HEK293 (cell line): ENCODE data around the gene IFNE.

Source experiments
- CTCF ChIA-PET: fragments of 350-600 bp; formaldehyde crosslinking; extraction: SDS; loops from one replicate; lab custom pipeline; 2021; ENCODE audit warnings: antibody characterized with exemption; lab: Yijun Ruan, JAX
- POLR2A ChIA-PET: fragments of 300-600 bp; formaldehyde crosslinking; extraction: SDS; loops from one replicate; lab custom pipeline; 2020; ENCODE audit warnings: antibody characterized with exemption, inconsistent platforms; lab: Yijun Ruan, JAX
- H3K27ac ChIP-seq: fragments of 200-500 bp; sonication (Bioruptor generic); 2 replicates; pipeline ENCODE4 v1.5.1; 2014; ENCODE audit warnings: low read depth, low read length, control low read depth, inconsistent platforms; ENCODE audit errors: extremely low read depth
- H3K36me3 ChIP-seq, 2 experiments: fragments of 200-500 bp in 1 of 2; sonication (Bioruptor generic) in 1 of 2; 1 replicate in 1 of 2; 2 replicates in 1 of 2; pipeline ENCODE4 v1.5.1; 2014 to 2017; ENCODE audit warnings: inconsistent platforms in 2 of 2, low read length in 2 of 2; ENCODE audit not compliant: control insufficient read depth in 2 of 2, insufficient read depth in 1 of 2
- H3K4me1 ChIP-seq: fragments of 200-500 bp; sonication (Bioruptor generic); 2 replicates; pipeline ENCODE4 v1.5.1; 2014; ENCODE audit warnings: mild to moderate bottlenecking, low read length, inconsistent platforms; ENCODE audit not compliant: control insufficient read depth, insufficient read depth
- H3K4me3 ChIP-seq: 2 replicates; pipeline ENCODE4 v1.5.1; 2011; ENCODE audit warnings: low read depth, mild to moderate bottlenecking, control low read depth, low read length, moderate library complexity
- H3K9me3 ChIP-seq: fragments of 200-500 bp; sonication (Bioruptor generic); 2 replicates; pipeline ENCODE4 v1.5.1; 2014; ENCODE audit warnings: low read depth, low read length, inconsistent platforms; ENCODE audit not compliant: control insufficient read depth, insufficient read depth
- GFI1B ChIP-seq: fragments of 450-650 bp; formaldehyde crosslinking; IDR thresholded peaks from 2 replicates; pipeline ENCODE4 v1.5.1; 2016; ENCODE audit warnings: missing biosample characterization, missing genetic modification characterization
- INSM2 ChIP-seq: fragments of 450-650 bp; formaldehyde crosslinking; IDR thresholded peaks from 2 replicates; pipeline ENCODE4 v1.5.1; 2016; ENCODE audit warnings: missing biosample characterization, missing genetic modification characterization
- KLF17 ChIP-seq: fragments of 450-650 bp; formaldehyde crosslinking; IDR thresholded peaks from 2 replicates; pipeline ENCODE4 v1.5.1; 2016; ENCODE audit warnings: missing biosample characterization, missing genetic modification characterization
- PRDM1 ChIP-seq: fragments of 450-650 bp; formaldehyde crosslinking; IDR thresholded peaks from 2 replicates; pipeline ENCODE4; 2016; ENCODE audit warnings: missing biosample characterization, missing genetic modification characterization
- PRDM4 ChIP-seq: fragments of 450-650 bp; formaldehyde crosslinking; IDR thresholded peaks from 2 replicates; pipeline ENCODE4 v1.5.1; 2017; ENCODE audit warnings: missing biosample characterization, missing genetic modification characterization
- ZBTB20 ChIP-seq: fragments of 450-650 bp; formaldehyde crosslinking; IDR thresholded peaks from 2 replicates; pipeline ENCODE4 v1.5.1; 2016; ENCODE audit warnings: missing biosample characterization, missing genetic modification characterization
- ZFHX2 ChIP-seq: fragments of 450-650 bp; formaldehyde crosslinking; conservative IDR thresholded peaks from 2 replicates; pipeline ENCODE4 v1.5.1; 2016; ENCODE audit warnings: missing biosample characterization, missing genetic modification characterization
- ZNF148 ChIP-seq: fragments of 450-650 bp; formaldehyde crosslinking; IDR thresholded peaks from 2 replicates; pipeline ENCODE4 v1.5.0; 2017; ENCODE audit warnings: missing biosample characterization, missing genetic modification characterization, borderline replicate concordance
- ZNF175 ChIP-seq: fragments of 450-650 bp; formaldehyde crosslinking; IDR thresholded peaks from 2 replicates; pipeline ENCODE4 v1.5.1; 2016; ENCODE audit warnings: missing biosample characterization, missing genetic modification characterization
- ZNF18 ChIP-seq: fragments of 450-650 bp; formaldehyde crosslinking; IDR thresholded peaks from 2 replicates; pipeline ENCODE4 v1.5.1; 2016; ENCODE audit warnings: missing biosample characterization, missing genetic modification characterization
- ZNF202 ChIP-seq: fragments of 450-650 bp; formaldehyde crosslinking; IDR thresholded peaks from 2 replicates; pipeline ENCODE4 v1.5.1; 2016; ENCODE audit warnings: missing biosample characterization, missing genetic modification characterization, borderline replicate concordance
- ZNF302 ChIP-seq: fragments of 450-650 bp; formaldehyde crosslinking; IDR thresholded peaks from 2 replicates; pipeline ENCODE4 v1.5.1; 2016; ENCODE audit warnings: missing biosample characterization, missing genetic modification characterization, low read depth
- ZNF350 ChIP-seq: fragments of 450-650 bp; formaldehyde crosslinking; IDR thresholded peaks from 2 replicates; pipeline ENCODE4 v1.5.0; 2017; ENCODE audit warnings: missing biosample characterization, mild to moderate bottlenecking, missing genetic modification characterization
- ZNF404 ChIP-seq: fragments of 450-650 bp; formaldehyde crosslinking; IDR thresholded peaks from 2 replicates; pipeline ENCODE4 v1.5.1; 2017; ENCODE audit warnings: missing biosample characterization, missing genetic modification characterization
- ZNF426 ChIP-seq: fragments of 450-650 bp; formaldehyde crosslinking; IDR thresholded peaks from 2 replicates; pipeline ENCODE4 v1.5.1; 2017; ENCODE audit warnings: missing biosample characterization, missing genetic modification characterization, mild to moderate bottlenecking, inconsistent platforms, moderate library complexity
- ZNF48 ChIP-seq: fragments of 450-650 bp; formaldehyde crosslinking; IDR thresholded peaks from 2 replicates; pipeline ENCODE4 v1.5.1; 2016; ENCODE audit warnings: missing biosample characterization, missing genetic modification characterization
- ZNF530 ChIP-seq: fragments of 450-650 bp; formaldehyde crosslinking; IDR thresholded peaks from 2 replicates; pipeline ENCODE4 v1.5.1; 2016; ENCODE audit warnings: low read depth, missing biosample characterization, missing genetic modification characterization
- ZNF549 ChIP-seq: fragments of 450-650 bp; IDR thresholded peaks from 2 replicates; pipeline ENCODE4 v1.5.1; 2018; ENCODE audit warnings: missing biosample characterization, missing genetic modification characterization, mild to moderate bottlenecking, inconsistent platforms, moderate library complexity
- ZNF596 ChIP-seq: fragments of 450-650 bp; IDR thresholded peaks from 2 replicates; pipeline ENCODE4 v1.5.0; 2018; ENCODE audit warnings: missing biosample characterization, mild to moderate bottlenecking, missing genetic modification characterization, moderate library complexity
- ZNF645 ChIP-seq: fragments of 450-650 bp; formaldehyde crosslinking; IDR thresholded peaks from 2 replicates; pipeline ENCODE4; 2016; ENCODE audit warnings: missing biosample characterization, missing genetic modification characterization
- ZSCAN23 ChIP-seq: fragments of 450-650 bp; formaldehyde crosslinking; IDR thresholded peaks from 2 replicates; pipeline ENCODE4 v1.5.1; 2016; ENCODE audit warnings: missing biosample characterization, missing genetic modification characterization
- ZSCAN5A ChIP-seq: fragments of 450-650 bp; formaldehyde crosslinking; IDR thresholded peaks from 2 replicates; pipeline ENCODE4 v1.5.1; 2016; ENCODE audit warnings: missing biosample characterization, missing genetic modification characterization
- ZXDB ChIP-seq: fragments of 450-650 bp; formaldehyde crosslinking; IDR thresholded peaks from 2 replicates; pipeline ENCODE4 v1.5.1; 2016; ENCODE audit warnings: missing biosample characterization, missing genetic modification characterization

The IFNE gene

GRCh38 chr9:21528123-21528808 is 46.2 kb upstream of the IFNE start:
- no peaks in the 10 kb centered on the region; the same call in 1 of the 2 replicates for H3K9me3 ChIP-seq
- peaks cover 0 to 15% of the 10 kb centered on the region in 2 experiments; a peak in 2 of 3 replicates for H3K36me3 ChIP-seq
- H3K4me3 ChIP-seq, result no peak overlapping the region
- POLR2A ChIA-PET, result no interaction called here
- no peaks in the 10 kb centered on the region for H3K4me1 ChIP-seq
- no peak overlapping the region for H3K27ac ChIP-seq
- CTCF ChIA-PET, result no interaction called here
- TF ChIP-seq ZFHX2 (tag by site-specific recombination) (no peak), ZNF18 (no peak), PRDM1 (no peak), ZNF202 (tag by site-specific recombination) (no peak), ZXDB (tag by site-specific recombination) (no peak), ZNF302 (tag by site-specific recombination) (no peak), ZNF404 (tag by site-specific recombination) (no peak), ZNF549 (tag by site-specific recombination) (no peak), ZBTB20 (tag by site-specific recombination) (no peak), KLF17 (tag by site-specific recombination) (no peak)

- H3K36me3 ChIP-seq, result peaks cover 0 to 15% of the 10 kb centered on the region in 2 experiments; a peak in 2 of 3 replicates
- no peak for TF ChIP-seq ZNF596 (tag by site-specific recombination)
- TF ChIP-seq ZNF175 (tag by site-specific recombination), result no peak
- no peak for TF ChIP-seq ZNF426 (tag by site-specific recombination)
- no peak for TF ChIP-seq ZSCAN5A (tag by site-specific recombination)
- TF ChIP-seq INSM2 (tag by site-specific recombination), result no peak
- no peak for TF ChIP-seq ZNF48 (tag by site-specific recombination)
- no peak for TF ChIP-seq ZNF645
- no peak for TF ChIP-seq ZNF148 (tag by site-specific recombination)
- TF ChIP-seq ZSCAN23, result no peak
- TF ChIP-seq PRDM4 (tag by site-specific recombination), result no peak
- TF ChIP-seq ZNF530 (tag by site-specific recombination), result no peak
- TF ChIP-seq ZNF350 (tag by site-specific recombination), result no peak
- TF ChIP-seq GFI1B (tag by site-specific recombination), result no peak
Observed at GRCh38 chr9:21527579-21527978, 45.5 kb upstream of the IFNE start.

More at GRCh38 chr9:21527579-21527978, 45.5 kb upstream of the IFNE start:
- Histone ChIP-seq H3K4me3 (no peak overlapping the region), H3K27ac (no peak overlapping the region), H3K4me1 (no peaks in the 10 kb centered on the region), H3K9me3 (no peaks in the 10 kb centered on the region; the same call in 1 of the 2 replicates)
- ChIA-PET POLR2A (no interaction called here), CTCF (no interaction called here)
